Thyroid gland (tissue), 4 donors: ENCODE measurements around the gene ADCK1.

Experiments used
- POLR2A ChIP-seq, 2 donors: fragments of 450-650 bp; IDR thresholded peaks; one replicate each; pipeline ENCODE4 v1.6.1; 2017; ENCODE audit warnings: antibody characterized with exemption in 2 of 2, mild to moderate bottlenecking in 2 of 2, moderate library complexity in 1 of 2
- TF ChIP-seq, protein P1 (sequence below), 6 experiments: fragments of 200-600 bp in 3 of 6; fragments of 450-650 bp in 3 of 6; sonication (generic) in 3 of 6; IDR thresholded peaks; one replicate each; pipeline ENCODE4 v1.5.1; 2016 to 2019; ENCODE audit warnings: antibody characterized with exemption in 6 of 6, mild to moderate bottlenecking in 2 of 6, inconsistent platforms in 1 of 6, moderate library complexity in 1 of 6

DNA sequence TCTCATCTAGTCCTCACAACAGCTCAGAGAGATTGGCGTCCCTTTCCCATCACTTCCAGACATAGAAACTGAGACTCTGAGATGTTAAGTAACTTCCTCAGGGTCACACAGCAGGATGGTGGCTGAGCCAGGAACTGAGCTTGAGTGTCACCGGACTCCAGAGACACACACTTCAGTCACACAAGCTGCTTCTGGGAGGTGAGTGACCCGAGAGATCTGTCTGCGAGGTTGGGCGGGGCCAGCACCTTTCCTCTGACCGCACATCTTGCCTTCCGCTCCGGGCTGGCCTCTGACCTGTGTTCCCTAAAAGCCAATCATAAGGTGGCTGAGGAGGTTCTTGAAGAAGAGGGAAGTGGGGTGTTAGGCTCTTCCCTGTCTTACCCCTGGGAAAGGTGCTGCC, 72.2 kb downstream of the ADCK1 start:
- TF ChIP-seq, protein P1, sequence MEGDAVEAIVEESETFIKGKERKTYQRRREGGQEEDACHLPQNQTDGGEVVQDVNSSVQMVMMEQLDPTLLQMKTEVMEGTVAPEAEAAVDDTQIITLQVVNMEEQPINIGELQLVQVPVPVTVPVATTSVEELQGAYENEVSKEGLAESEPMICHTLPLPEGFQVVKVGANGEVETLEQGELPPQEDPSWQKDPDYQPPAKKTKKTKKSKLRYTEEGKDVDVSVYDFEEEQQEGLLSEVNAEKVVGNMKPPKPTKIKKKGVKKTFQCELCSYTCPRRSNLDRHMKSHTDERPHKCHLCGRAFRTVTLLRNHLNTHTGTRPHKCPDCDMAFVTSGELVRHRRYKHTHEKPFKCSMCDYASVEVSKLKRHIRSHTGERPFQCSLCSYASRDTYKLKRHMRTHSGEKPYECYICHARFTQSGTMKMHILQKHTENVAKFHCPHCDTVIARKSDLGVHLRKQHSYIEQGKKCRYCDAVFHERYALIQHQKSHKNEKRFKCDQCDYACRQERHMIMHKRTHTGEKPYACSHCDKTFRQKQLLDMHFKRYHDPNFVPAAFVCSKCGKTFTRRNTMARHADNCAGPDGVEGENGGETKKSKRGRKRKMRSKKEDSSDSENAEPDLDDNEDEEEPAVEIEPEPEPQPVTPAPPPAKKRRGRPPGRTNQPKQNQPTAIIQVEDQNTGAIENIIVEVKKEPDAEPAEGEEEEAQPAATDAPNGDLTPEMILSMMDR (IDR thresholded peaks at IDR 0.05) = no peak
- TF ChIP-seq POLR2A (IDR thresholded peaks at IDR 0.05) = no peak
